Panc1 (cell line): ENCODE results near the gene ABCC1. TPM values are rescaled to one million over a fixed set of nuclear protein-coding genes. Genes with fewer than 3 reads are reported as not detected.

Experiments used
- ATAC-seq: fragments of 200-7000 bp; cut with Tn5 transposase; 2 replicates; pipeline ENCODE4 v1.9.1; 2020; ENCODE audit warnings: mild to moderate bottlenecking, moderate library complexity
- BruUV-seq: library from RNA; stranded (reverse); fragments of 400-500 nt; replicated peaks from 2 replicates; lab custom pipeline; 2021; lab: Mats Ljungman, UMichigan
- CTCF ChIA-PET: fragments of 300-600 bp; sonication (Branson Sonifier 250); formaldehyde crosslinking; loops from one replicate; lab custom pipeline; 2022; ENCODE audit warnings: antibody characterized with exemption; lab: Charles Lee
- POLR2A ChIA-PET: fragments of 300-600 bp; sonication (Branson Sonifier 250); formaldehyde crosslinking; loops from one replicate; lab custom pipeline; 2022; ENCODE audit warnings: antibody characterized with exemption; lab: Charles Lee
- DNase-seq: peaks from one replicate; pipeline ENCODE4 v3.0.0-alpha.2; 2010; ENCODE audit warnings: low read depth, low spot score
- H3K27ac ChIP-seq: 2 replicates; pipeline ENCODE4 v1.5.1; 2011; ENCODE audit warnings: mild to moderate bottlenecking, low read length, inconsistent platforms
- H3K27me3 ChIP-seq: fragments of 200-500 bp; sonication (Bioruptor generic); 2 replicates; pipeline ENCODE4 v1.6.0; 2014; ENCODE audit warnings: low read length, inconsistent platforms; ENCODE audit not compliant: control insufficient read depth, insufficient read depth
- H3K36me3 ChIP-seq: fragments of 200-500 bp; sonication (Bioruptor generic); 2 replicates; pipeline ENCODE4 v1.5.1; 2014; ENCODE audit warnings: inconsistent platforms, mild to moderate bottlenecking, low read length, moderate library complexity; ENCODE audit not compliant: control insufficient read depth, insufficient read depth
- H3K4me1 ChIP-seq: 2 replicates; pipeline ENCODE4 v1.5.1; 2011; ENCODE audit warnings: inconsistent platforms, mild to moderate bottlenecking, low read length, moderate library complexity; ENCODE audit not compliant: control insufficient read depth, insufficient read depth
- H3K4me3 ChIP-seq, 2 experiments: 2 replicates each; pipeline ENCODE4 v1.5.1; 2011 to 2012; ENCODE audit warnings: low read depth in 2 of 2, low read length in 2 of 2, mild to moderate bottlenecking in 2 of 2, inconsistent platforms in 1 of 2, moderate library complexity in 1 of 2
- H3K9me3 ChIP-seq: fragments of 200-500 bp; sonication (Bioruptor generic); 2 replicates; pipeline ENCODE4 v1.5.1; 2014; ENCODE audit warnings: low read depth, mild to moderate bottlenecking, inconsistent platforms, low read length, moderate library complexity; ENCODE audit not compliant: control insufficient read depth, insufficient read depth
- CTCF ChIP-seq: fragments of 450-650 bp; IDR thresholded peaks from 2 replicates; pipeline ENCODE4 v1.5.1; 2017; ENCODE audit warnings: mild to moderate bottlenecking
- POLR2AphosphoS5 ChIP-seq: IDR thresholded peaks from 2 replicates; pipeline ENCODE4 v1.6.1; 2012; ENCODE audit warnings: mild to moderate bottlenecking, low read depth, low read length, moderate library complexity
- REST ChIP-seq, 2 experiments: IDR thresholded peaks; 2 replicates each; pipeline ENCODE4 v1.6.1; 2011 to 2012; ENCODE audit warnings: low read depth in 2 of 2, control low read depth in 1 of 2, low read length in 1 of 2, mild to moderate bottlenecking in 1 of 2, moderate library complexity in 1 of 2; ENCODE audit not compliant: insufficient read depth in 1 of 2
- SIN3A ChIP-seq: IDR thresholded peaks from 2 replicates; pipeline ENCODE4 v1.6.1; 2012; ENCODE audit warnings: low read depth, mild to moderate bottlenecking, low read length, moderate library complexity, borderline replicate concordance; ENCODE audit not compliant: insufficient read depth
- TCF7L2 ChIP-seq: IDR thresholded peaks from 2 replicates; pipeline ENCODE4 v1.6.1; 2011; ENCODE audit warnings: mild to moderate bottlenecking, low read depth, low read length, inconsistent platforms
- in situ Hi-C: cut with HindIII; loops from 2 replicates; pipeline ENCODE4 v1.10.0; 2016; ENCODE audit warnings: low sequenced_read_pairs, low pct_unique_long_range_greater_than_20kb
- intact Hi-C: fragments of 100-400 bp; cut with micrococcal nuclease; formaldehyde crosslinking; loops from one replicate; pipeline ENCODE4 v1.10.0; 2022; ENCODE audit not compliant: unreplicated experiment
- total RNA-seq: library from RNA; stranded (reverse); gene quantifications from one replicate; pipeline ENCODE4 v1.2.1, GENCODE V29; 2021; ENCODE audit not compliant: unreplicated experiment

ABCC1 gene
- total RNA-seq, 1 experiment from 2014 or later, result 296 TPM

DNA sequence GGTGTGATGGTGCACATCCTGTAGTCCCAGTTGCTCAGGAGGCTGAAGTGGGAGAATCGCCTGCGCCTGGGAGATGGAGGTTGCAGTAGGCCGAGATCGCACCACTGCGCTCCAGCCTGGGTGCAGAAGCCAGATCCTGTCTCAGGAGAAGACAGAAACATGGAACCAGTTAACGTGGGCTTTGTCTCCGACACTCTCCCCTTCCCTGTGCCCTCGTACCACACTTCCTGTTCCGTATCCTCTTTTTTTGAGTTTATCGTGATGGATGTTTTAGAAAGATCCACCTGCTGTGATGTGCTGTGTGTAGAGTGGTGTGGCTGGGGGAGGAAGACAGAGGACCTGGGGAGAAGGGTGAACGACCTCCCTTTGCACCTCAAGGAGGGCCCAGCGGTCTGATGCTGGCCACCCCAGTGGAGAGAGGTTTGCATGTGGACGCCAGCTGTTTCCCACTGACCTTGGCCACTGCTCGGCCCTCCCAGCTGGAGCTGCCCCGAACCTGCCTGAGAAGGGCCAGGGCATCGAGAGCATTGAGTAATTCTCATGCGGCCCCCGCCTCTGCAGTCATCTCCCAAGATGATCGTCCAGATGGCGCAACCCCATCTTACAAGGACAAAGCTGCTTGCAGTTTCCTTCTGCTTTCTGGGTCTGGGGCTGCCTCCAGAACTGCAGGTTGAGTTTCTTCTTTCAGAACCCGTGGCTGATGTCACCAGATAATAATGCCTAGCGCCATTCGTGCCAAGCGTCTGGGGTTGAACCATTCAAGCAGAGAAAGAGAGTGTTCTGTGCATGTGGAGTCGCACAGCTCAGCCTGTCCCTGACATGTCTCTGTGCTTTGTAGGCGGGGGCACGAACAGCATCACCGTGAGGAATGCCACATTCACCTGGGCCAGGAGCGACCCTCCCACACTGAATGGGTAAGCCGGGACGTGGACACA is 126.3 kb downstream of the ABCC1 start:
- ChIA-PET CTCF (no interaction called here), POLR2A (interaction anchor here (0.6 kb wide), 1 partner anchor 9 kb away, joined by 4 read pairs; no protein-coding TSS in a partner anchor)
- no peak overlapping the region for H3K4me3 ChIP-seq
- no peak for DNase-seq
- no peaks in the 10 kb centered on the region for H3K9me3 ChIP-seq
- no peak overlapping the region for H3K27ac ChIP-seq
- in situ Hi-C loops, result no loop called here
- BruUV-seq, result no TSS peak
- ATAC-seq, result no peak
- no peaks in the 10 kb centered on the region for H3K27me3 ChIP-seq
- H3K4me1 ChIP-seq, result peaks cover 17% of the 10 kb centered on the region
- peaks cover 17% of the 10 kb centered on the region; the same call in 1 of the 2 replicates for H3K36me3 ChIP-seq
- no peak for TF ChIP-seq SIN3A
- TF ChIP-seq CTCF, result no peak
- TF ChIP-seq REST (IDR thresholded peaks at IDR 0.05; ENCODE audit: insufficient read depth in 1 of 2, low read depth in 2 of 2, low read length in 1 of 2), result no peak
- no peak for TF ChIP-seq POLR2AphosphoS5
- TF ChIP-seq TCF7L2, result no peak
- intact Hi-C loops, result no loop called here

GRCh38 chr16:16076423-16076813 is 127.0 kb downstream of the ABCC1 start:
- TF ChIP-seq CTCF (no peak), SIN3A (no peak), POLR2AphosphoS5 (no peak), TCF7L2 (no peak), REST (IDR thresholded peaks at IDR 0.05; ENCODE audit: insufficient read depth in 1 of 2, low read depth in 2 of 2, low read length in 1 of 2) (no peak)
- ATAC-seq (no peak), DNase-seq (no peak)
- peaks cover 21% of the 10 kb centered on the region for H3K36me3 ChIP-seq
- no peaks in the 10 kb centered on the region for H3K9me3 ChIP-seq
- no TSS peak for BruUV-seq
- no peak overlapping the region for H3K27ac ChIP-seq
- ChIA-PET POLR2A (interaction anchor here (0.6 kb wide), 1 partner anchor 8 kb away, joined by 4 read pairs; no protein-coding TSS in a partner anchor), CTCF (no interaction called here)
- H3K27me3 ChIP-seq, result no peaks in the 10 kb centered on the region
- intact Hi-C loops (no loop called here), in situ Hi-C loops (no loop called here)
- H3K4me3 ChIP-seq, result no peak overlapping the region
- H3K4me1 ChIP-seq, result peaks cover 17% of the 10 kb centered on the region
